GM12801 (cell line): ENCODE measurements around the gene TCP11L2.

Experiments
- CTCF ChIP-seq: IDR thresholded peaks from one replicate; pipeline ENCODE4 v1.5.1; 2011; ENCODE audit warnings: control low read depth; ENCODE audit not compliant: insufficient read length; ENCODE audit errors: extremely low read depth

The TCP11L2 gene

GRCh38 chr12:106285982-106286381 is 16.6 kb upstream of the TCP11L2 start:
- no peak for TF ChIP-seq CTCF

- TF ChIP-seq CTCF: no peak
Observed at GRCh38 chr12:106287364-106287763, 15.2 kb upstream of the TCP11L2 start.

- no peak for TF ChIP-seq CTCF
Observed at GRCh38 chr12:106288101-106288493, 14.4 kb upstream of the TCP11L2 start.

GRCh38 chr12:106288494-106289195 is 13.9 kb upstream of the TCP11L2 start:
- TF ChIP-seq CTCF: no peak

GRCh38 chr12:106289196-106289681 is 13.3 kb upstream of the TCP11L2 start:
- no peak for TF ChIP-seq CTCF

GRCh38 chr12:106290666-106291065 is 11.9 kb upstream of the TCP11L2 start:
- TF ChIP-seq CTCF: no peak

GRCh38 chr12:106291342-106291741 is 11.2 kb upstream of the TCP11L2 start:
- no peak for TF ChIP-seq CTCF
